Measurements from ENCODE around the gene SETD3.

SETD3 gene

GRCh38 chr14:99418242-99418641, 62.4 kb downstream of the SETD3 start:
- no peak overlapping the region for H3K4me3 ChIP-seq (ENCODE audit: low read depth, low read length, poor library complexity, severe bottlenecking)
- H3K79me2 ChIP-seq (ENCODE audit: insufficient read depth, low read length): no peaks in the 10 kb centered on the region
- no peaks in the 10 kb centered on the region for H3K9me2 ChIP-seq (ENCODE audit: low read depth, low read length)
- no peaks in the 10 kb centered on the region for H3F3A ChIP-seq (ENCODE audit: insufficient read depth, low read length)
- no peaks in the 10 kb centered on the region for H3K4me1 ChIP-seq (ENCODE audit: insufficient read depth, low read length, severe bottlenecking)
- no peak overlapping the region for H3K4me2 ChIP-seq (ENCODE audit: low read length)
- no peak overlapping the region for H3K27ac ChIP-seq (ENCODE audit: low read depth, low read length, poor library complexity, severe bottlenecking)
- H2AFZ ChIP-seq (ENCODE audit: low read length): no peak overlapping the region
- H3K27me3 ChIP-seq (ENCODE audit: insufficient read depth, low read length): no peaks in the 10 kb centered on the region
- no peaks in the 10 kb centered on the region; the same call in 1 of the 2 replicates for H3K36me3 ChIP-seq (ENCODE audit: insufficient read depth, low read length)
- H4K20me1 ChIP-seq (ENCODE audit: insufficient read depth, low read length): no peaks in the 10 kb centered on the region
- no peaks in the 10 kb centered on the region for H3K9me3 ChIP-seq (ENCODE audit: low read length)
- no peak overlapping the region for H3K9ac ChIP-seq (ENCODE audit: low read length)
- no peak for TF ChIP-seq EZH2 (IDR thresholded peaks at IDR 0.05; ENCODE audit: borderline replicate concordance, low read length)
- TF ChIP-seq, protein P1, sequence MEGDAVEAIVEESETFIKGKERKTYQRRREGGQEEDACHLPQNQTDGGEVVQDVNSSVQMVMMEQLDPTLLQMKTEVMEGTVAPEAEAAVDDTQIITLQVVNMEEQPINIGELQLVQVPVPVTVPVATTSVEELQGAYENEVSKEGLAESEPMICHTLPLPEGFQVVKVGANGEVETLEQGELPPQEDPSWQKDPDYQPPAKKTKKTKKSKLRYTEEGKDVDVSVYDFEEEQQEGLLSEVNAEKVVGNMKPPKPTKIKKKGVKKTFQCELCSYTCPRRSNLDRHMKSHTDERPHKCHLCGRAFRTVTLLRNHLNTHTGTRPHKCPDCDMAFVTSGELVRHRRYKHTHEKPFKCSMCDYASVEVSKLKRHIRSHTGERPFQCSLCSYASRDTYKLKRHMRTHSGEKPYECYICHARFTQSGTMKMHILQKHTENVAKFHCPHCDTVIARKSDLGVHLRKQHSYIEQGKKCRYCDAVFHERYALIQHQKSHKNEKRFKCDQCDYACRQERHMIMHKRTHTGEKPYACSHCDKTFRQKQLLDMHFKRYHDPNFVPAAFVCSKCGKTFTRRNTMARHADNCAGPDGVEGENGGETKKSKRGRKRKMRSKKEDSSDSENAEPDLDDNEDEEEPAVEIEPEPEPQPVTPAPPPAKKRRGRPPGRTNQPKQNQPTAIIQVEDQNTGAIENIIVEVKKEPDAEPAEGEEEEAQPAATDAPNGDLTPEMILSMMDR (IDR thresholded peaks at IDR 0.05; ENCODE audit: low read length): no peak

- no peaks in the 10 kb centered on the region for H3K4me1 ChIP-seq (ENCODE audit: insufficient read depth, low read length, severe bottlenecking)
- no peak overlapping the region for H3K27ac ChIP-seq (ENCODE audit: low read depth, low read length, poor library complexity, severe bottlenecking)
- no peaks in the 10 kb centered on the region for H3K9me3 ChIP-seq (ENCODE audit: low read length)
- H3K9me2 ChIP-seq (ENCODE audit: low read depth, low read length): no peaks in the 10 kb centered on the region
- H4K20me1 ChIP-seq (ENCODE audit: insufficient read depth, low read length): no peaks in the 10 kb centered on the region
- H3K27me3 ChIP-seq (ENCODE audit: insufficient read depth, low read length): no peaks in the 10 kb centered on the region
- no peak overlapping the region for H2AFZ ChIP-seq (ENCODE audit: low read length)
- no peak for TF ChIP-seq EZH2 (IDR thresholded peaks at IDR 0.05; ENCODE audit: borderline replicate concordance, low read length)
- TF ChIP-seq, protein P1 (IDR thresholded peaks at IDR 0.05; ENCODE audit: low read length): no peak
- H3F3A ChIP-seq (ENCODE audit: insufficient read depth, low read length): no peaks in the 10 kb centered on the region
- no peaks in the 10 kb centered on the region for H3K79me2 ChIP-seq (ENCODE audit: insufficient read depth, low read length)
- H3K4me3 ChIP-seq (ENCODE audit: low read depth, low read length, poor library complexity, severe bottlenecking): no peak overlapping the region
- H3K36me3 ChIP-seq (ENCODE audit: insufficient read depth, low read length): no peaks in the 10 kb centered on the region
- no peak overlapping the region for H3K4me2 ChIP-seq (ENCODE audit: low read length)
- H3K9ac ChIP-seq (ENCODE audit: low read length): no peak overlapping the region
Observed at GRCh38 chr14:99416909-99417308, 63.8 kb downstream of the SETD3 start.

- TF ChIP-seq EZH2 (IDR thresholded peaks at IDR 0.05; ENCODE audit: borderline replicate concordance, low read length): no peak
- TF ChIP-seq, protein P1 (IDR thresholded peaks at IDR 0.05; ENCODE audit: low read length): peak; percentile 84
- H3K27ac ChIP-seq (ENCODE audit: low read depth, low read length, poor library complexity, severe bottlenecking): no peak overlapping the region
- no peak overlapping the region for H3K4me2 ChIP-seq (ENCODE audit: low read length)
- H2AFZ ChIP-seq (ENCODE audit: low read length): no peak overlapping the region
- H3K9me3 ChIP-seq (ENCODE audit: low read length): no peaks in the 10 kb centered on the region
- no peak overlapping the region for H3K4me3 ChIP-seq (ENCODE audit: low read depth, low read length, poor library complexity, severe bottlenecking)
- H3K27me3 ChIP-seq (ENCODE audit: insufficient read depth, low read length): no peaks in the 10 kb centered on the region
- H3K4me1 ChIP-seq (ENCODE audit: insufficient read depth, low read length, severe bottlenecking): no peaks in the 10 kb centered on the region
- no peaks in the 10 kb centered on the region for H3K79me2 ChIP-seq (ENCODE audit: insufficient read depth, low read length)
- H3K36me3 ChIP-seq (ENCODE audit: insufficient read depth, low read length): no peaks in the 10 kb centered on the region
- no peaks in the 10 kb centered on the region for H3K9me2 ChIP-seq (ENCODE audit: low read depth, low read length)
- no peak overlapping the region for H3K9ac ChIP-seq (ENCODE audit: low read length)
- no peaks in the 10 kb centered on the region for H4K20me1 ChIP-seq (ENCODE audit: insufficient read depth, low read length)
- no peaks in the 10 kb centered on the region for H3F3A ChIP-seq (ENCODE audit: insufficient read depth, low read length)
Observed at GRCh38 chr14:99415496-99416281, 65.0 kb downstream of the SETD3 start.

Measured in OCI-LY1 (cell line).